Activated B cell treated with CpG ODN at 0.5 μM for 24 hours (primary cell): ENCODE measurements around the gene FUT8. TPM values are rescaled to one million over a fixed set of nuclear protein-coding genes. Genes with fewer than 3 reads are reported as not detected.
A peak's percentile ranks its signal among the peaks of the same experiment; 100 is the strongest.

ENCODE experiments used
- ATAC-seq: fragments of 200-7000 bp; cut with Tn5 transposase; one replicate; pipeline ENCODE4 v1.10.0; 2021; ENCODE audit warnings: low read depth, mild to moderate bottlenecking, moderate library complexity
- CTCF ChIA-PET: fragments of 350-600 bp; sonication (Branson Sonifier 250); formaldehyde crosslinking; loops from one replicate; lab custom pipeline; 2021; ENCODE audit warnings: antibody characterized with exemption; lab: Charles Lee
- POLR2A ChIA-PET: fragments of 350-600 bp; sonication (Branson Sonifier 250); formaldehyde crosslinking; loops from one replicate; lab custom pipeline; 2021; ENCODE audit warnings: antibody characterized with exemption; lab: Charles Lee
- DNase-seq: peaks from one replicate; pipeline ENCODE4 v3.0.0; 2022
- H3K27ac Mint-ChIP-seq: one replicate; pipeline ENCODE4 v1.8.0; 2020; ENCODE audit warnings: mixed read lengths
- H3K27me3 Mint-ChIP-seq: one replicate; pipeline ENCODE4 v1.8.0; 2021; ENCODE audit warnings: mixed read lengths
- H3K36me3 Mint-ChIP-seq: one replicate; pipeline ENCODE4 v1.8.0; 2021; ENCODE audit warnings: low read depth, mixed read lengths
- H3K4me1 Mint-ChIP-seq: one replicate; pipeline ENCODE4 v1.8.0; 2021; ENCODE audit warnings: mixed read lengths
- H3K4me3 Mint-ChIP-seq: one replicate; pipeline ENCODE4 v1.8.0; 2020; ENCODE audit warnings: mild to moderate bottlenecking, mixed read lengths
- H3K9me3 Mint-ChIP-seq: one replicate; pipeline ENCODE4 v1.8.0; 2020; ENCODE audit warnings: mixed read lengths
- intact Hi-C: fragments of 100-400 bp; cut with micrococcal nuclease; formaldehyde crosslinking; loops from one replicate; pipeline ENCODE4 v1.15.1; 2024
- total RNA-seq: library from RNA; stranded (reverse); gene quantifications from 2 replicates; pipeline ENCODE4 v1.2.3, GENCODE V29; 2022
- TF ChIP-seq, protein P1 (sequence below): fragments of 200-600 bp; IDR thresholded peaks from one replicate; pipeline ENCODE4 v1.8.0; 2022; ENCODE audit warnings: antibody characterized with exemption, mild to moderate bottlenecking

Gene FUT8
- total RNA-seq, 1 donor from 2014 or later: 123 TPM

- POLR2A ChIA-PET: interaction anchor here (0.6 kb wide), 1 partner anchor 49 kb away, joined by 3 read pairs; no protein-coding TSS in a partner anchor
- no peaks in the 10 kb centered on the region for H3K27me3 Mint-ChIP-seq
- H3K4me1 Mint-ChIP-seq: peaks cover 11% of the 10 kb centered on the region
- H3K36me3 Mint-ChIP-seq: peaks cover 77% of the 10 kb centered on the region
- intact Hi-C loops: no loop called here
- peaks cover 12% of the 10 kb centered on the region for H3K9me3 Mint-ChIP-seq
- DNase-seq: no peak
- CTCF ChIA-PET: no interaction called here
- H3K4me3 Mint-ChIP-seq: no peak overlapping the region
- no peak for ATAC-seq
- peak overlapping the region; percentile 70 for H3K27ac Mint-ChIP-seq
- TF ChIP-seq, protein P1, sequence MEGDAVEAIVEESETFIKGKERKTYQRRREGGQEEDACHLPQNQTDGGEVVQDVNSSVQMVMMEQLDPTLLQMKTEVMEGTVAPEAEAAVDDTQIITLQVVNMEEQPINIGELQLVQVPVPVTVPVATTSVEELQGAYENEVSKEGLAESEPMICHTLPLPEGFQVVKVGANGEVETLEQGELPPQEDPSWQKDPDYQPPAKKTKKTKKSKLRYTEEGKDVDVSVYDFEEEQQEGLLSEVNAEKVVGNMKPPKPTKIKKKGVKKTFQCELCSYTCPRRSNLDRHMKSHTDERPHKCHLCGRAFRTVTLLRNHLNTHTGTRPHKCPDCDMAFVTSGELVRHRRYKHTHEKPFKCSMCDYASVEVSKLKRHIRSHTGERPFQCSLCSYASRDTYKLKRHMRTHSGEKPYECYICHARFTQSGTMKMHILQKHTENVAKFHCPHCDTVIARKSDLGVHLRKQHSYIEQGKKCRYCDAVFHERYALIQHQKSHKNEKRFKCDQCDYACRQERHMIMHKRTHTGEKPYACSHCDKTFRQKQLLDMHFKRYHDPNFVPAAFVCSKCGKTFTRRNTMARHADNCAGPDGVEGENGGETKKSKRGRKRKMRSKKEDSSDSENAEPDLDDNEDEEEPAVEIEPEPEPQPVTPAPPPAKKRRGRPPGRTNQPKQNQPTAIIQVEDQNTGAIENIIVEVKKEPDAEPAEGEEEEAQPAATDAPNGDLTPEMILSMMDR: no peak
Observed at GRCh38 chr14:65723348-65723747, 310.8 kb downstream of the FUT8 start.

- CTCF ChIA-PET: no interaction called here
- ATAC-seq (no peak), DNase-seq (no peak)
- intact Hi-C loops: no loop called here
- H3K27ac Mint-ChIP-seq: no peak overlapping the region
- peaks cover 77% of the 10 kb centered on the region for H3K36me3 Mint-ChIP-seq
- H3K4me3 Mint-ChIP-seq: no peak overlapping the region
- TF ChIP-seq, protein P1: no peak
- peaks cover 12% of the 10 kb centered on the region for H3K4me1 Mint-ChIP-seq
- peaks cover 4% of the 10 kb centered on the region for H3K9me3 Mint-ChIP-seq
- no peaks in the 10 kb centered on the region for H3K27me3 Mint-ChIP-seq
- POLR2A ChIA-PET: no interaction called here
Observed at GRCh38 chr14:65728604-65729003, 316.1 kb downstream of the FUT8 start.

GRCh38 chr14:65729566-65729965 lies 317.0 kb downstream of the FUT8 start:
- TF ChIP-seq, protein P1: no peak
- Mint-ChIP-seq H3K4me3 (no peak overlapping the region), H3K36me3 (peaks cover 78% of the 10 kb centered on the region), H3K9me3 (peaks cover 4% of the 10 kb centered on the region), H3K27me3 (no peaks in the 10 kb centered on the region), H3K4me1 (peaks cover 12% of the 10 kb centered on the region), H3K27ac (peak overlapping the region; percentile 24)
- intact Hi-C loops: no loop called here
- DNase-seq (no peak), ATAC-seq (no peak)
- CTCF ChIA-PET: no interaction called here
- POLR2A ChIA-PET: interaction anchor here (0.6 kb wide), 1 partner anchor 713 kb away, joined by 4 read pairs; no protein-coding TSS in a partner anchor

DNA sequence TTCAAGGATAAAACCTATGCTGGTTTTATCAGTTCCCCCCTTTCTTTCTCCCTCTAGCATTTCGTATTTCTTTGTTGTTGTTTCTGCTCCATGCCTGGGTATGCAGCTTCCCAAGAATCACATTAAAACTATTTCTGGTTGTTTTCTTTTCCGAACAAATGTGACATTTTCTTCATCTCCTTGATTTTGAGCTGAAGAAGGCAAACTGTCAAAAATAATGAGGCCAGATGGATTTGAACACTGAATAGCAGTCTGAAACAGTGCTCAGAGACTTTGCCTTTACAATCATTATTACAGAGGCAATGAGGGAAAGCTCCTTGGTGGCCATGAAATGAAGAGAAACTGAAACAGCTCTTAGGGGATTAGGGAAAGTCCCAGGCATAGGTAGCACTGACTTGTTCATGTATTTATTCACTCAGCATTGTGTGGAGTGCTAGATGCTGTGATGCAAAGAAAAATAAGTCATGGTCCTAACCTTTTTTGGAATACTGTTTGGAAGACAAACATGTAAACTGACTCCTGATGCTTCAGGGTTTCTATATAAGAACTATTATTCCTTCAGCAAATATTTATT lies 319.5 kb downstream of the FUT8 start:
- H3K4me3 Mint-ChIP-seq: no peak overlapping the region
- H3K27ac Mint-ChIP-seq: peak overlapping the region; percentile 64
- intact Hi-C loops: loop anchor here (5.0 to 10.0 kb wide), 2 partner anchors 320 to 567 kb away; partner anchors contain the start of gene FUT8
- POLR2A ChIA-PET: no interaction called here
- ATAC-seq: peak; percentile 76
- TF ChIP-seq, protein P1: no peak
- H3K9me3 Mint-ChIP-seq: no peaks in the 10 kb centered on the region
- H3K4me1 Mint-ChIP-seq: peaks cover 12% of the 10 kb centered on the region
- H3K27me3 Mint-ChIP-seq: no peaks in the 10 kb centered on the region
- CTCF ChIA-PET: interaction anchor here (1.8 kb wide), 1 partner anchor 93 kb away, joined by 5 read pairs; no protein-coding TSS in a partner anchor
- peaks cover 77% of the 10 kb centered on the region for H3K36me3 Mint-ChIP-seq
- DNase-seq: no peak

DNA sequence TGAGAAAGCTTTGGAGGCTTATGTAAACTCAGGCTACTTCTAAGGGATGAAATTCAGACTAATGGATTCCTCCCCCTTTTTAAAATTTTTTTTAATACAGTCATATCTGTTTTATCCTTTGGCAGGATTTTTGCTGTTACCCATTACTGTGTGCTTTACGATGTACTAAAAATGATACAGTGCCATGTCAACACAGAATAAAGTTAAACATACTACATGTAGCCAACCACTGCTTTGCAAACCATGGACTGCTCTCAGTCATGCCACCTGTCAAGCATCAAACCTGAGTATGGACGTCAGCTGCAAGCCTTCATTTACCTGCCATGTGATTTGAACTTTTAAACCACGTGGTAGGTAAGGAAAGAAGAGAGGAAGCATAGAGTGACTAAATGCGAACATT lies 325.8 kb downstream of the FUT8 start:
- no peak overlapping the region for H3K4me3 Mint-ChIP-seq
- ChIA-PET POLR2A (no interaction called here), CTCF (no interaction called here)
- H3K9me3 Mint-ChIP-seq: no peaks in the 10 kb centered on the region
- H3K27me3 Mint-ChIP-seq: no peaks in the 10 kb centered on the region
- intact Hi-C loops: loop anchor here (10.0 kb wide), 1 partner anchor 574 kb away; no protein-coding TSS in a partner anchor
- TF ChIP-seq, protein P1: no peak
- no peaks in the 10 kb centered on the region for H3K4me1 Mint-ChIP-seq
- H3K36me3 Mint-ChIP-seq: peaks cover 72% of the 10 kb centered on the region
- ATAC-seq (no peak), DNase-seq (no peak)
- H3K27ac Mint-ChIP-seq: no peak overlapping the region
